ENCODE data around the gene MXD3.
"Not testable (repeated sequence)": the region's sequence is repeated elsewhere in the genome, so short reads cannot be mapped to it uniquely, and the experiment has no call there.

MXD3 gene

DNA sequence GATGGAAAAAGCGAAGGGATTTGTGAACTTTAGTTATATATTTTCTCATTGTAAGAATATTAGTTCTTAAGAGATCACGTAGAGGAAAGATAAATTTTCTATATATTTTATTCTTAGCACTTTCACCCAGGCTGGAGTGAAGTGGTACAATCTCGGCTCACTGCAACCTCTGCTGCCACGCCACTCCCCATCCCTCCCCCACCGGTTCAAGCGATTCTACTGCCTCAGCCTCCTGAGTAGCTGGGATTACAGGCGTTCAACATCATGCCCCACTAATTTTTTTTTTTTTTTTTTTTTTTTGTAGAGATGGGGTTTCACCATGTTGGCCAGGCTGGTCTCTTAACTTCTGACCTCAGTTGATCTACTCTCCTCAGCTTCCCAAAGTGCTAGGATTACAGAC is 50.7 kb downstream of the MXD3 start:
- no peak for FAIRE-seq

GRCh38 chr5:177258711-177259110 is 53.0 kb downstream of the MXD3 start:
- not testable (repeated sequence) for FAIRE-seq

Measured in G401.6 (cell line).